Kidney epithelial cell (primary cell): Measurements from ENCODE around the gene LMF2. TPM values are rescaled to one million over a fixed set of nuclear protein-coding genes. Genes with fewer than 3 reads are reported as not detected.
A peak's percentile ranks its signal among the peaks of the same experiment; 100 is the strongest.

Source experiments
- DNase-seq: peaks from one replicate; pipeline ENCODE4 v3.0.0-alpha.2; 2010; ENCODE audit warnings: low read depth
- H3K27me3 ChIP-seq: 2 replicates; pipeline ENCODE4 v1.6.0; 2011; ENCODE audit warnings: low read length; ENCODE audit not compliant: control insufficient read depth, insufficient read depth
- H3K36me3 ChIP-seq: 2 replicates; pipeline ENCODE4 v1.5.1; 2011; ENCODE audit warnings: low read length; ENCODE audit not compliant: control insufficient read depth, insufficient read depth
- H3K4me3 ChIP-seq: 2 replicates; pipeline ENCODE4 v1.5.1; 2011; ENCODE audit warnings: low read depth, mild to moderate bottlenecking, control low read depth, low read length
- CTCF ChIP-seq: IDR thresholded peaks from 2 replicates; pipeline ENCODE4 v1.5.1; 2011; ENCODE audit warnings: mild to moderate bottlenecking, moderate library complexity, low read length, control low read depth, inconsistent platforms; ENCODE audit not compliant: insufficient read depth, poor library complexity, severe bottlenecking
- total RNA-seq: library from RNA; depleted of rRNA; stranded (reverse); fragments of >200 nt; gene quantifications from 2 replicates; pipeline ENCODE4 v1.2.3, GENCODE V29; 2015

Gene LMF2
- total RNA-seq, 1 donor from 2014 or later: 48.3 TPM

- peaks cover 16% of the 10 kb centered on the region for H3K27me3 ChIP-seq
- H3K4me3 ChIP-seq: no peak overlapping the region
- H3K36me3 ChIP-seq: no peaks in the 10 kb centered on the region
- TF ChIP-seq CTCF: no peak
- DNase-seq: no peak
Measured at GRCh38 chr22:50483977-50484853, 23.3 kb downstream of the LMF2 start.

- peaks cover 20% of the 10 kb centered on the region for H3K27me3 ChIP-seq
- TF ChIP-seq CTCF: no peak
- no peak overlapping the region for H3K4me3 ChIP-seq
- DNase-seq: no peak
- H3K36me3 ChIP-seq: no peaks in the 10 kb centered on the region
Measured at GRCh38 chr22:50483556-50483955, 23.9 kb downstream of the LMF2 start.

- no peak for TF ChIP-seq CTCF
- Histone ChIP-seq H3K27me3 (peaks cover 20% of the 10 kb centered on the region), H3K36me3 (no peaks in the 10 kb centered on the region), H3K4me3 (no peak overlapping the region)
- no peak for DNase-seq
Measured at GRCh38 chr22:50483106-50483505, 24.4 kb downstream of the LMF2 start.

GRCh38 chr22:50482107-50483074 lies 25.1 kb downstream of the LMF2 start:
- peaks cover 20% of the 10 kb centered on the region for H3K27me3 ChIP-seq
- H3K36me3 ChIP-seq: no peaks in the 10 kb centered on the region
- DNase-seq: no peak
- no peak for TF ChIP-seq CTCF
- peak overlapping the region; percentile 39 for H3K4me3 ChIP-seq

- Histone ChIP-seq H3K36me3 (no peaks in the 10 kb centered on the region), H3K27me3 (peaks cover 20% of the 10 kb centered on the region), H3K4me3 (peak within 1 kb of the TSS; percentile 39)
- TF ChIP-seq CTCF: no peak
- DNase-seq: no peak
Measured at GRCh38 chr22:50481440-50482106, 25.9 kb downstream of the LMF2 start, which contains the start of gene ADM2. Gene ADM2 (plus strand): TSS chr22:50481543. CDS start chr22:50481848, 305 bp downstream.
